Smooth muscle cell (in vitro differentiated cells): ENCODE results near the gene EML4. TPM values are rescaled to one million over a fixed set of nuclear protein-coding genes. Genes with fewer than 3 reads are reported as not detected.

Source experiments
- DNase-seq: peaks from one replicate; lab custom pipeline; 2025; ENCODE audit not compliant: unreplicated experiment; lab: John Stamatoyannopoulos, UW
- H2AFZ ChIP-seq: fragments of 200-600 bp; sonication (generic); 2 replicates; pipeline ENCODE4 v1.6.0; 2016; ENCODE audit warnings: antibody characterized with exemption, low read depth, mild to moderate bottlenecking
- H3F3A ChIP-seq: fragments of 200-600 bp; sonication (generic); 2 replicates; pipeline ENCODE4 v1.6.0; 2017; ENCODE audit warnings: antibody characterized with exemption, low read depth
- H3K27ac ChIP-seq: fragments of 200-600 bp; sonication (generic); 2 replicates; pipeline ENCODE4 v1.5.1; 2016; ENCODE audit warnings: low read depth, mild to moderate bottlenecking
- H3K27me3 ChIP-seq: fragments of 200-600 bp; sonication (generic); 2 replicates; pipeline ENCODE4 v1.6.1; 2016; ENCODE audit warnings: low read depth, mild to moderate bottlenecking
- H3K36me3 ChIP-seq: fragments of 200-600 bp; sonication (generic); 2 replicates; pipeline ENCODE4 v1.5.1; 2016; ENCODE audit warnings: low read depth
- H3K4me1 ChIP-seq: fragments of 200-600 bp; sonication (generic); 2 replicates; pipeline ENCODE4 v1.5.1; 2016; ENCODE audit warnings: low read depth
- H3K4me2 ChIP-seq: fragments of 200-600 bp; sonication (generic); 2 replicates; pipeline ENCODE4 v1.6.0; 2016; ENCODE audit warnings: mild to moderate bottlenecking
- H3K4me3 ChIP-seq: fragments of 200-600 bp; sonication (generic); 2 replicates; pipeline ENCODE4 v1.5.1; 2016; ENCODE audit warnings: mild to moderate bottlenecking
- H3K79me2 ChIP-seq: fragments of 200-600 bp; sonication (generic); 2 replicates; pipeline ENCODE4 v1.6.0; 2016; ENCODE audit warnings: low read depth, mild to moderate bottlenecking
- H3K9ac ChIP-seq: fragments of 200-600 bp; sonication (generic); 2 replicates; pipeline ENCODE4 v1.6.0; 2016; ENCODE audit warnings: low read depth
- H3K9me3 ChIP-seq: fragments of 200-600 bp; sonication (generic); replicated peaks from 2 replicates; pipeline ENCODE4 v1.5.1; 2016; ENCODE audit warnings: low read depth
- H4K20me1 ChIP-seq: fragments of 200-600 bp; sonication (generic); 2 replicates; pipeline ENCODE4 v1.6.0; 2016; ENCODE audit warnings: low read depth
- WGBS: methylation state at CpG from one replicate; pipeline ENCODE4 v1.1.7; 2016; ENCODE audit warnings: low lambda C conversion rate; 5-methylcytosine and 5-hydroxymethylcytosine counted together
- polyA plus RNA-seq: library from polyadenylated mRNA; unstranded; fragments of >200 nt; fragmentation: Nextera tagmentation; extraction: Ambion mirVana; gene quantifications from 2 replicates; pipeline ENCODE4 v1.2.1, GENCODE V29; 2016
- total RNA-seq: library from RNA; depleted of rRNA; stranded (reverse); fragments of >200 nt; gene quantifications from 2 replicates; pipeline ENCODE4 v1.2.3, GENCODE V29; 2014
- TF ChIP-seq, protein P1 (sequence below): fragments of 200-600 bp; sonication (generic); IDR thresholded peaks from 2 replicates; pipeline ENCODE4 v1.5.1; 2017; ENCODE audit warnings: borderline replicate concordance, mild to moderate bottlenecking, antibody characterized with exemption; ENCODE audit not compliant: insufficient read depth, poor library complexity, severe bottlenecking

Gene EML4
- total and polyA plus RNA-seq, 2 experiments from 2014 or later: 33.6 to 46.2 TPM

DNA sequence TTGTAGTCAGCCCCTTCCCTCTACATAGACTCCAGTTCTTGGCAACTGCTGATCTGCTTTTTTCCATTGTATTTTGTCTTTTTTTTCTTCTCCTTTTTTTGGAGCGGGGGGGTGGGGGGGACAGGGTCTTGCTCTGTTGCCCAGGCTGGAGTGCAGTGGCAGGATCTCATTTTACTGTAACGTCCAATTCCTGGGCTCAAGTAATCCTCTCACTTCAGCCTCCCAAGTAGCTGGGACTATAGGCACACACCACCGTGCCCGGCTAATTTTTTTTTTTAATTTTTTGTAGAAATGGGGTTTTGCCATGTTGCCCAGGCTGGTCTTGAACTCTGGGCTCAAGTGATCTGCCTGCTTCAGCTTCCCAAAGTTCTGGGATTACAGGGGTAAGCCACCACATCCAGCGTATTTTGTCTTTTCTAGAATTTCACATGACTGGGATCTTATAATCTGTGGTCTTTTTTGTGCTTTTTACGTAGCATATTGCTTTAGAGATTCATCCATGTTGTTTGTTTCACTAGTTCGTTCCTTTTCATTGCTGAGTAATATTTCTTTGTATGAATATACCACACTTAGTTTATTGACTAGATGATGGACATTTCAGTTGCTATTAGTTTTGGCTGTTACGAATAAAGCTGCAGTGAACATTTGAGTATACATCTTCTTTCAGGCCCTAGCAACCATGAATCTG, 17.9 kb downstream of the EML4 start:
- H3K36me3 ChIP-seq: no peaks in the 10 kb centered on the region
- H3K4me2 ChIP-seq: peak overlapping the region; percentile 50
- H4K20me1 ChIP-seq: peaks cover 45% of the 10 kb centered on the region
- TF ChIP-seq, protein P1, sequence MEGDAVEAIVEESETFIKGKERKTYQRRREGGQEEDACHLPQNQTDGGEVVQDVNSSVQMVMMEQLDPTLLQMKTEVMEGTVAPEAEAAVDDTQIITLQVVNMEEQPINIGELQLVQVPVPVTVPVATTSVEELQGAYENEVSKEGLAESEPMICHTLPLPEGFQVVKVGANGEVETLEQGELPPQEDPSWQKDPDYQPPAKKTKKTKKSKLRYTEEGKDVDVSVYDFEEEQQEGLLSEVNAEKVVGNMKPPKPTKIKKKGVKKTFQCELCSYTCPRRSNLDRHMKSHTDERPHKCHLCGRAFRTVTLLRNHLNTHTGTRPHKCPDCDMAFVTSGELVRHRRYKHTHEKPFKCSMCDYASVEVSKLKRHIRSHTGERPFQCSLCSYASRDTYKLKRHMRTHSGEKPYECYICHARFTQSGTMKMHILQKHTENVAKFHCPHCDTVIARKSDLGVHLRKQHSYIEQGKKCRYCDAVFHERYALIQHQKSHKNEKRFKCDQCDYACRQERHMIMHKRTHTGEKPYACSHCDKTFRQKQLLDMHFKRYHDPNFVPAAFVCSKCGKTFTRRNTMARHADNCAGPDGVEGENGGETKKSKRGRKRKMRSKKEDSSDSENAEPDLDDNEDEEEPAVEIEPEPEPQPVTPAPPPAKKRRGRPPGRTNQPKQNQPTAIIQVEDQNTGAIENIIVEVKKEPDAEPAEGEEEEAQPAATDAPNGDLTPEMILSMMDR: no peak
- no peak overlapping the region for H3K9ac ChIP-seq
- H2AFZ ChIP-seq: no peak overlapping the region
- no peaks in the 10 kb centered on the region for H3K27me3 ChIP-seq
- H3K9me3 ChIP-seq: no peaks in the 10 kb centered on the region
- H3K4me1 ChIP-seq: no peaks in the 10 kb centered on the region
- no peak overlapping the region for H3K27ac ChIP-seq
- peaks cover 89% of the 10 kb centered on the region for H3K79me2 ChIP-seq
- no peak overlapping the region for H3K4me3 ChIP-seq
- DNase-seq: no peak
- WGBS: 85% methylated on average over 8 of the region's 8 CpGs
- no peaks in the 10 kb centered on the region for H3F3A ChIP-seq

DNA sequence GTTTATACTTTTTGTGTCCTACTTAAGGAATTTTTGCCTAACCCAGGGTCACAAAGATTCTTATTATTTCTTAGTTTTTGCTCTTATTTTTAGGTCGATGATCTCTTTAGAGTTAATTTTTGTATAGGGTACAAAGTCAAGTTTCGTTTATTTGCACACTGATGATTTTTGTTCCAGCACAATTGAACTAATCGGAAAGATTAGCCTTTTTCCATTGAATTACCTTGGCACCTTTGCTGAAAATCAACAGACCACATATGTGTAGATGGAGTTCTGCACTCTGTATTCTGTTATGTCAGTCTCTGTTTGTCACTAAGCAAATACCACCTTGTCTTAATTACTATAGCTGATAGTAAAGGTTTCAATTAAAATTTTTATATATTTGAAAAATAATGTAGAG, 18.7 kb downstream of the EML4 start:
- TF ChIP-seq, protein P1: no peak
- no peaks in the 10 kb centered on the region for H3K36me3 ChIP-seq
- H3K4me2 ChIP-seq: no peak overlapping the region
- H3K79me2 ChIP-seq: peaks cover 89% of the 10 kb centered on the region
- no peak overlapping the region for H3K9ac ChIP-seq
- peaks cover 5% of the 10 kb centered on the region for H3F3A ChIP-seq
- 98% methylated on average over 3 of the region's 3 CpGs for WGBS
- DNase-seq: no peak
- H4K20me1 ChIP-seq: peaks cover 44% of the 10 kb centered on the region
- no peaks in the 10 kb centered on the region for H3K9me3 ChIP-seq
- H3K4me3 ChIP-seq: no peak overlapping the region
- H3K27ac ChIP-seq: no peak overlapping the region
- H3K4me1 ChIP-seq: no peaks in the 10 kb centered on the region
- no peaks in the 10 kb centered on the region for H3K27me3 ChIP-seq
- no peak overlapping the region for H2AFZ ChIP-seq

DNA sequence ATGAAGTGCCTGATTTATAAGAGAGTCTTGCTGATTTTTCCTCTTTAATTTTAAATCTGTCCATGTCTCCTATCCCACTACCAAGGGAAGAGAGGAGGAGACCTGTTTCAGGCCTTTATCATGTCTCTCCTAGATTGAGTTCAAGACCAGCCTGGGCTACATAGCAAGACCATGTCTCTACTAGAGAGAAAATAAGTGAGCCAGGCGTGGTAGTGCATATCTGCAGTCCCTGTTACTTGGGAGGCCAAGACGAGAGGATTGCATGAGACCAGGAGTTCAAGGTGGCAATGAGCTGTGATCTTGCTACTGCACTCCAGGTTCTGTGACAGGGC, 20.0 kb downstream of the EML4 start:
- no peak overlapping the region for H3K4me3 ChIP-seq
- no peaks in the 10 kb centered on the region for H3K27me3 ChIP-seq
- H3K9ac ChIP-seq: no peak overlapping the region
- H3F3A ChIP-seq: peaks cover 5% of the 10 kb centered on the region
- H3K36me3 ChIP-seq: no peaks in the 10 kb centered on the region
- 98% methylated on average over 2 of the region's 2 CpGs for WGBS
- H3K27ac ChIP-seq: no peak overlapping the region
- H3K79me2 ChIP-seq: peaks cover 89% of the 10 kb centered on the region
- H4K20me1 ChIP-seq: peaks cover 48% of the 10 kb centered on the region
- DNase-seq: no peak
- peaks cover 12% of the 10 kb centered on the region for H3K4me1 ChIP-seq
- TF ChIP-seq, protein P1: no peak
- no peak overlapping the region for H3K4me2 ChIP-seq
- no peak overlapping the region for H2AFZ ChIP-seq
- H3K9me3 ChIP-seq: no peaks in the 10 kb centered on the region

DNA sequence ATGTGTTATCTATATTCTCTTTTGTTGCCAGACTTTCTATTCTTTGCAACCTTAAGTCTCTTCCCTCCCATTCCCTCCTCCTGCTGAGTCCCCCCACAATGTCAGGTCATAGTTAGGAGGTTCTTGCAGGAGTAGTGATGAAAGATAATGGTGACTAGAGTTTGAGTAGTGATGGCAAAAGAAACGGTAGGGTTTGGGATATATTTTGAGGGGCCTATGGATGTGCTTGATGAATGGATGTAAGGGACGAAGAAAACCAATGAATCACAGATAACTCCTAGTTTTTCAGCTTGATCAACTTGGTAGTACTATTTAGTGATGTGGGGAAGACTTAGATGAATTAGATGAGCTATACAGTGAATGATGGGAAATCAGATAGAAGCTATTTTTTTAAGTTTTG, 21.0 kb downstream of the EML4 start:
- peaks cover 5% of the 10 kb centered on the region for H3F3A ChIP-seq
- H2AFZ ChIP-seq: no peak overlapping the region
- H3K79me2 ChIP-seq: peaks cover 90% of the 10 kb centered on the region
- TF ChIP-seq, protein P1: no peak
- no peaks in the 10 kb centered on the region for H3K36me3 ChIP-seq
- no peak overlapping the region for H3K4me2 ChIP-seq
- WGBS: 93% methylated on average over 2 of the region's 2 CpGs
- no peak overlapping the region for H3K4me3 ChIP-seq
- H3K27ac ChIP-seq: no peak overlapping the region
- no peaks in the 10 kb centered on the region for H3K9me3 ChIP-seq
- H3K27me3 ChIP-seq: no peaks in the 10 kb centered on the region
- no peak overlapping the region for H3K9ac ChIP-seq
- no peak for DNase-seq
- peaks cover 14% of the 10 kb centered on the region for H3K4me1 ChIP-seq
- peaks cover 47% of the 10 kb centered on the region for H4K20me1 ChIP-seq
